ENCODE data around the gene KCNQ1.

GRCh38 chr11:2792381-2793250 is 347.8 kb downstream of the KCNQ1 start:
- TF ChIP-seq ZFX (CRISPR knock-in tag; IDR thresholded peaks at IDR 0.05), result no peak
- TF ChIP-seq ZNF280A (IDR thresholded peaks at IDR 0.05; ENCODE audit: low read depth, partially characterized antibody), result no peak
- no peak for TF ChIP-seq ZBTB1 (CRISPR knock-in tag; IDR thresholded peaks at IDR 0.05; ENCODE audit: borderline replicate concordance, low read depth)
- TF ChIP-seq KDM1A (IDR thresholded peaks at IDR 0.05), result no peak
- TF ChIP-seq TBL1XR1 (IDR thresholded peaks at IDR 0.05; ENCODE audit: low read length in 2 of 2), result no peak
- TF ChIP-seq ZNF184 (CRISPR knock-in tag; IDR thresholded peaks at IDR 0.05), result no peak
- TF ChIP-seq MLX (CRISPR knock-in tag; conservative IDR thresholded peaks at IDR 0.05), result no peak
- TF ChIP-seq CTCF (IDR thresholded peaks at IDR 0.05 in 2 of 3, conservative IDR thresholded peaks at IDR 0.05 in 1 of 3; ENCODE audit: insufficient read depth in 2 of 3, low read depth in 1 of 3, low read length in 3 of 3), result no peak
- TF ChIP-seq EZH2 (IDR thresholded peaks at IDR 0.05; ENCODE audit: borderline replicate concordance, low read depth, low read length), result no peak
- TF ChIP-seq RAD21 (CRISPR knock-in tag; conservative IDR thresholded peaks at IDR 0.05 in 1 of 2, IDR thresholded peaks at IDR 0.05 in 1 of 2), result no peak
